GM19240 (cell line): Measurements from ENCODE around the gene SBDS.
"Not testable (repeated sequence)": the region's sequence is repeated elsewhere in the genome, so short reads cannot be mapped to it uniquely, and the experiment has no call there.

ENCODE experiments used
- DNase-seq: peaks from one replicate; pipeline ENCODE4 v3.0.0; 2011; ENCODE audit warnings: low spot score; ENCODE audit not compliant: insufficient read length

SBDS gene

DNA sequence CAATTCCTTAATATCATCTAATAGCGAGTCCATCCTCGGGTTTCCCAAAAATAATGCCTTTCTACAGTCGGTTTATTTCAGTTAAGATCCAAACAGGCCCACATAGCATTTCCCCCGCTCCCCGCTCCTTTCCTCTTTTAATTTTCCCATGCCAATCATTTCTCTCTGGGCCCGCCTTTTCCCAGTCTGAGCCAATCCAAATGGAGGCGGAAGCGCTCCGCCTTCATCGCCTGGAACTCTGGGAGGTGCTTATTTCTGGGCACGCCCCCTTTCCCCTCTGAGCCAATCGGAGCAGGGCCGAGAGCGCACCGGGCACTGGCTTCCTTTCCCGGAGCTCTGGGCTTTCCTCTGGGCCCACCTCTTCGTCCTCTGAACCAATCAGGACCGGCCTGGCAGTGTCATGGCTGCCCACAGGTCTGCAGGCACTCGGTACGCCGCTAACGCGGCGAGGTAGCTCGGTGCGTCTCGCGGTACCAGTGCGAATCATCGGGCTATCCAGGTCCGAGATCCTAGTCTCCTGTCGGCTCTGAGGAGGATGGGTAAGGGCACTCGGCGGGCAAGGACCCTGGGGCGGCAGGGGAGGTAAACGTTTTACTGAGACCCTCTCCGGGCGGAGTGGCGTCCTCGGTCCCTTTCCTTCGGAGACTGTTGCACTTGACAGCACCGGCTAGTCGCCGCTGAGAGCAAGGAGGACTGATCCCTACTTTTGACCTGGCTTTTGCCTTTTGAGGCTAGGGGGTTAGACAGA is 1.2 kb upstream of the SBDS start, which contains the start of gene TYW1:
Gene TYW1, plus strand, starts transcription at position 390 of the 748 bp plus-strand sequence. Its CDS starts 146 bp downstream, at position 536.
- not testable (repeated sequence) for DNase-seq

DNA sequence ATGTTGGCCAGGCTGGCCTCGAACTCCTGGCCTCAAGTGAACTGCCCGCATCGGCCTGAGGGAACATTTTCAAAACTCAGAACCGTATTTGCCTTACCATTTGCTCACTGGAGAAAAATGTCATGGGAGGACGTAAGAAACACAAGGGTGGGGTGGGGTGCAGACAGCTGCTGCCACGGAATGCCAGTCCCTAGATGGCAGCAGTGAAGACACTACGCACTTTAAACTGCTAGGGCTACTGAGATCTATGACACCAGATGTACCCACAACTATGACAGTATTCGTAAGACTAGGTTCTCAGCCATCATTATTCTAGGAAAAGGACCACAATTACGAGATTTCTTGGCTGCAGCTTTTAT is 716 bp downstream of the SBDS start:
- not testable (repeated sequence) for DNase-seq

GRCh38 chr7:66994051-66994450 is 1.3 kb downstream of the SBDS start:
- not testable (repeated sequence) for DNase-seq

DNA sequence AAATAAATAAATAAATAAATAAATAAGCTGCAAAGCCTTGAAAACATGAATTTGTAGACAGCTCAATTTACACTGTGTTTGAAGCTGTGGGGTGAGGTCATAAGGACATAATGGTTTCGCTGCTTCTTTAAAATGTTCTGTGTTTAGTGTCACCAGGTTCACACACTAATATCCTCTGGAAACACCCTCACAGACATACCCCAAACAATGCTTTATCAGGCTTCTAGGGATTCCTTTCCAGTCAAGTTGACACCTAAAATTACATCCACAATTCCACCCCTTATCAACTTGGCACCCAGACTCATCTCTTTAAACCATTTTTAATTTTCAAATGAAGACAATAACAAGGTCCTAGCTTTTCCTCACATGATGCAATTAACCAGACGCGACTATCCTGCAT is 5.8 kb downstream of the SBDS start:
- DNase-seq: not testable (repeated sequence)

- not testable (repeated sequence) for DNase-seq
Measured at GRCh38 chr7:66980336-66980735, 15.1 kb downstream of the SBDS start.

DNA sequence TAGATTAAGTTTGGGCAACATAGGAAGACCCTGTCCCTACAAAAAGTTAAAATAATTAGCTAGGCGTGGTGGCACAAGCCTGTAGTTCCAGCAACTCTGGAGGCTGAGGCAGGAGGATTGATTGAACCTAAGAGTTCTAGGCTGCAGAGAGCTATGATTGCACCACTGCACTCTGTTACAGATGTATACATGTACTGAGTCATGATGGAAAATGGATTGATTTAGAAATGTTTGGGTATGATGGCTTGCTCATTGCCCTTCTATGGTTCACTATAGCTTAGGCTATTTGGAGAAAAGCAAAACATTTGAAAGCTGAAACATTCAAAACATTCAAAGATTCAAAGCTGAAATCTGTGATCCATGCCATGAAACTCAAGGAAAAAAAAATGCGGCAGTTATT is 16.4 kb downstream of the SBDS start:
- not testable (repeated sequence) for DNase-seq

DNA sequence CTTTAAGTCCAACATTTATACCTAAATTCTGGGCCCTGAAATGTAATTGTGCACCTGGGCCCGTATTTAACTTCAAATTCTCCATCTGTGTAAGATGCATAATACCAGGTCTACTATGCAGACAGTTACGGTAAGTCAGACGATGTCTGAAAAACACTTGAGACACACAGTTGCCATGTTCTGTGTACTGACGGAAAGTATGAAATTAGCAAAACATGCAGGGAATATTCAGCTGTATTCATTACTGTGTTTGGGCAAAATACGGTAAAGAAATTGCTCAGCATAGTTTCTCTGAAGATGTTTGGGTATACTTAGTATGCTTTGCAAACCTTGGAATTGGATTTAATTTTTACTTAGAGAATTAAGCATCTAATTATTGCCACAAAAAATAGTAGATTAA is 17.1 kb downstream of the SBDS start:
- DNase-seq: not testable (repeated sequence)

DNA sequence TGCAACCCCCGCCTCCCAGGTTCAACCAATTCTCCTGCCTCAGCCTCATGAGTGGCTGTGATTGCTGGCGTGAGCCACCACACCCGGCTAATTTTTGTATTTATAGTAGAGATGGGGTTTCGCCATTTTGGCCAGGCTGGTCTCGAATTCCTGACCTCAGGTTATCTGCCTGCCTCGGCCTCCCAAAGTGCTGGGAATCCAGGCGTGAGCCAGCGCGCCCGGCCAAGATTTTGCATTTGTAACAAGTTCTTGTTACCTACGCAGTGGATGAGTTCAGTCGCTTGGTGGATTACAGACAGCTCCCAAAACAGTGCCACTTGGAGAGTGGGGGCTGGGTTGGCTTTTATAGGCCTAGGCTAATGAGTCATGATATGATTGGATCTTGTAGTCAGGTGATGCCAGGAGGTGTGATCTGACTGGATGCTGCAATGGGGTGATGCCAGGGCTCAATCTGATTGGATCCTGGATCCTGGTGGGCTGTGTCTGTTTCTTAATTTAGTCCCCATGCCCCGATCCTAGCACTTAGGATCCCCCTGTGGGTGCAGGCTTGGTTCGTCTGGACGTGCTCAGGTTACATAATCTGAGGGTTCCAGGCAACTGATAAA is 20.3 kb downstream of the SBDS start:
- no peak for DNase-seq

- no peak for DNase-seq
Measured at GRCh38 chr7:66970310-66970709, 25.1 kb downstream of the SBDS start.

DNA sequence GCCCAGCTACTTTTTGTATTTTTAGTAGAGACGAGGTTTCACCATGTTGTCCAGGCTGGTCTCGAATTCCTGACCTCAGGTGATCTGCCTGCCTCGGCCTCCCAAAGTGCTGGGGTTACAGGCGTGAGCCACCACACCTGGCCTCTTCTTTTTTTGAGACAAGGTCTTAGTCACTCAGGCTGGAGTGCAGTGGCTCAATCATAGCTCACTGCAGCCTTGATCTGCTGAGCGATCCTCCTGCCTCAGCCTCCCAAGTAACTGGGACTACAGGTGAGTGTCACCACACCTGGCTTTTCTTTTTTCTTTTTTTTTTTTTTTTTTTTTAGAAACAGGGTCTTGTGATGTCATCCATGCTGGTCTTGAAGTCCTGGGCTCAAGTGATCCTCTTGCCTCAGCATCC is 26.4 kb downstream of the SBDS start:
- DNase-seq: not testable (repeated sequence)

GRCh38 chr7:66967029-66967428 is 28.4 kb downstream of the SBDS start:
- DNase-seq: no peak

GRCh38 chr7:66964411-66964810 is 31.0 kb downstream of the SBDS start:
- DNase-seq: no peak

DNA sequence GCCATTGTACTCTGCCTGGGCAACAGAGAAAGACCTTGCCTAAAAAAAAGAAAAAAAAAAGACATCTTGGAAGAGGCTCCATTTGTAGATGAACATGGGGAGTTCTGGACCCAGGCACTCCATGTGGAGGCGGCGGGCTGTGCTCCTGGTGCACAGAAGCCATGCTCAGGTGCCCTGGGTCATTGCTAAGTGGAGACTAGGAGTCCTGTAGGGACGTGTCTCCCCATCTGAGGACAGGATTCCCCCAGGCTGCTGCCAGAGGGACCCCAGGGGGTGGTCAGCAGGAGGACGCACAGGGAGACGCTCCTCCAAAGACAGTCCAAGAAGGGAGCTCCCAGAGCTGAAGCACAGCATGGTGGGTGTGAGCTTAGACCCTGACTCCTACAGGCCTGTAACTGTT is 34.3 kb downstream of the SBDS start:
- no peak for DNase-seq

DNA sequence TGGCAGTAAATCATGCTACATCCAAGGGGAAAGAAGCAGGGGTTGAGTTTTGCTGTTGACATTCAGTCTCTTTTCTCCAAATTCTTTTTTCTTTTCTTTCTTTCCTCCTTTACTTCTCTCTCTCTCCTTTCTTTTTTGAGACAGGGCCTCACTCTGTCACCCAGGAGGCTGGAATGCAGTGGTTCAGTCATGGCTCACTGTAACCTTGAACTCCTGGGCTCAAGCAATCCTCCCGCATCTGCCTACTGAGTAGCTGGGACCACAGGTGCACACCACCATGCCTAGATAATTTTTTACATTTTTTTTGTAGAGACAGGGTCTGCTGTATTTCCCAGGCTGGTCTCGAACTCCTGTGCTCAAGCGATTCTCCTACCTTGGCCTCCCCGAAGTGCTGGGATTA is 35.2 kb downstream of the SBDS start:
- DNase-seq: no peak

DNA sequence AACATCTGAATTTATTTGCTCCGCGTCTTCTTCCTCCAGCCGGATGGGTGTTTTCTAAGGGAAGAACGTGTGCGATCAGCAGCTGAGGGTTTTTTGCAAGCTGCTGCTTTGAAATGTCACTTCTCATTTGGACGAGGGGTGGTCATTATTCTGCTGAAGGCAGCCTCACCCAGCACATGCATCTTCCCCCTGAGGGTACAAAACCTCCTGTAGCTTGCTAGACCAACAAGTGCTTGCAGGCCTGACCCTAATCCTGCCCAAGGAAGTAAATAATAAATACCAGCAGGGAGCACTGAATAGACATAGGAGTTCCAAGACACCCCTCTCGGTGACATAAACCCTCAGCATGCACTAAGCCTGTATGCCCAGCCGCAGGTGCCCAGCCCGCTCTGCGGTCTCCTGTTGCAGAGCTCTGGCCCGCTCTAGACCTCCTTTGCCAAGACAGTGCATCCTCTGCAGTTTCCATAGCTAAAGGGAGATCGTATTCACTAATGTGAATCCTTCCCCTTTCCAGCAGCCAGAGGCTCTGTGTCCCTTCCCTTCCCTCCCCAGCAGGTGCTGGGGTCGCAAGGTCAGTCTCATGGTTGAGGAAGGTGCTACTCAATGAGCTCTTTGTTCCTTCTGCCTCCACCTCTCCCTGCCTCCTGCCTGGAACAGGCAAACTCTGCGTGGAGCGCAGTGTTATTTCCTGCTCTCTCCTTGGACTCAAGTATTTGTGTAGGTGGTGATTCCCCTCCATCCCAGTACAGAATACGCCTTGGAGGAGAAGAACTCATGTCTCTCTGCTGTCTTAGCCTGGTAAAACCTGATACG is 36.6 kb downstream of the SBDS start:
- no peak for DNase-seq

- DNase-seq: no peak
Measured at GRCh38 chr7:66957595-66958290, 37.6 kb downstream of the SBDS start.

DNA sequence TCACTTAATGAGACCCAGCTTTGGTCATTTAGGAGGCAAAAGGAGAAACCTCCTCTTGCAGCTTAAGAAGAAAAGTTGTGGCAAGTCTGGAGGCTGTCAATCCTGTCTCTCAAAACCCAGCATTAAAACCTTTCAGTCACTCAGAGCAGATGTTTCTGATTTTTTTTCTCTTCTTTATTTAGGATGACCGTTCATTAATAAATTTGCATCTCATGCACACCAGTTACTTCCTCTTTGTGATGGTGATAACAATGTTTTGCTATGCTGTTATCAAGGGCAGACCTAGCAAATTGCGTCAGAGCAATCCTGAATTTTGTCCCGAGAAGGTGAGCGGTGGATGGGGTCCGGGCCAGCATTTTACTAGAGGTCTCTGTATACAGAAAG is 42.4 kb downstream of the SBDS start:
- no peak for DNase-seq

DNA sequence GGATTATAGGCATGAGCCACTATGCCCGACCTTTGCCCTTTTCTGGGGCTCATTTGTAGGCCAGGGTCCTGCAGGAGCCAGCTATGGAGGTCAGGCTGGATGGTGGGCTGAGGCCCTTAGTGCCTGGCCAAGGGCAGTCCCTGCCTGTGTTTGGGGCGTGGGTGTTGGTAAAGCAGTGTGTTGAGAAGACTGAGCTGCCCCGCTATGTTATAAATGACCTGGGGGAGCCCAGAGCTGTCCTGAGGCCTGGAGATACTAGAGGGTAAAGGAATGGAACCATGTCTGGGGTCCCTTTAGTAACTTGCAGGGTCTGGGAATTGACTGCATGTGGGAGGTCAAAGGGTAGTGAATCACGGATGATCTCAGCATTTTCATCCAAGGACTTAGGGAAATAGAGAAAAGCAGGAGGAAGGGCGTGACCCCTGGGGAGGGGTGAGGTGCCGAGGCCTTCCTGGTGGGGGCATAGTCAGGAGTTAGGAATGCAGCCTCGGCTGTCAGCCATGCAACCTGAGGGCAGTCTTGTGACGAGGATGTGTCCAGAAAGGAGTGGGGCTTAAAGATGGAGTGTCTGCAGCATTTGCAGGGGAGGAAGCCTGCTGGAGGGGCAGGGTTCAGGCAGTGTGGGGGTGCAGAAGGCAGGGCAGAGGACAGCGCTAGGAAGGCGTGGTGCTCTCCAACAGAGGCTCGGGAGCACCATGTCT is 42.9 kb downstream of the SBDS start:
- DNase-seq: no peak

GRCh38 chr7:66950763-66951162 is 44.6 kb downstream of the SBDS start:
- DNase-seq: no peak

GRCh38 chr7:66950311-66950710 is 45.1 kb downstream of the SBDS start:
- no peak for DNase-seq

- DNase-seq: no peak
Measured at GRCh38 chr7:66948480-66949109, 46.8 kb downstream of the SBDS start.
